Activated B cell treated with CpG ODN at 0.5 μM for 24 hours (primary cell): Measurements from ENCODE around the gene FGL2. TPM values are rescaled to one million over a fixed set of nuclear protein-coding genes. Genes with fewer than 3 reads are reported as not detected.
A peak's percentile ranks its signal among the peaks of the same experiment; 100 is the strongest.

Experiments
- ATAC-seq: fragments of 200-7000 bp; cut with Tn5 transposase; one replicate; pipeline ENCODE4 v1.10.0; 2021; ENCODE audit warnings: low read depth, mild to moderate bottlenecking, moderate library complexity
- CTCF ChIA-PET: fragments of 350-600 bp; sonication (Branson Sonifier 250); formaldehyde crosslinking; loops from one replicate; lab custom pipeline; 2021; ENCODE audit warnings: antibody characterized with exemption; lab: Charles Lee
- POLR2A ChIA-PET: fragments of 350-600 bp; sonication (Branson Sonifier 250); formaldehyde crosslinking; loops from one replicate; lab custom pipeline; 2021; ENCODE audit warnings: antibody characterized with exemption; lab: Charles Lee
- DNase-seq: peaks from one replicate; pipeline ENCODE4 v3.0.0; 2022
- H3K27ac Mint-ChIP-seq: one replicate; pipeline ENCODE4 v1.8.0; 2020; ENCODE audit warnings: mixed read lengths
- H3K27me3 Mint-ChIP-seq: one replicate; pipeline ENCODE4 v1.8.0; 2021; ENCODE audit warnings: mixed read lengths
- H3K36me3 Mint-ChIP-seq: one replicate; pipeline ENCODE4 v1.8.0; 2021; ENCODE audit warnings: low read depth, mixed read lengths
- H3K4me1 Mint-ChIP-seq: one replicate; pipeline ENCODE4 v1.8.0; 2021; ENCODE audit warnings: mixed read lengths
- H3K4me3 Mint-ChIP-seq: one replicate; pipeline ENCODE4 v1.8.0; 2020; ENCODE audit warnings: mild to moderate bottlenecking, mixed read lengths
- H3K9me3 Mint-ChIP-seq: one replicate; pipeline ENCODE4 v1.8.0; 2020; ENCODE audit warnings: mixed read lengths
- intact Hi-C: fragments of 100-400 bp; cut with micrococcal nuclease; formaldehyde crosslinking; loops from one replicate; pipeline ENCODE4 v1.15.1; 2024
- total RNA-seq: library from RNA; stranded (reverse); gene quantifications from 2 replicates; pipeline ENCODE4 v1.2.3, GENCODE V29; 2022
- TF ChIP-seq, protein P1 (sequence below): fragments of 200-600 bp; IDR thresholded peaks from one replicate; pipeline ENCODE4 v1.8.0; 2022; ENCODE audit warnings: antibody characterized with exemption, mild to moderate bottlenecking

The FGL2 gene
- total RNA-seq, 1 donor from 2014 or later, result 5.7 TPM

DNA sequence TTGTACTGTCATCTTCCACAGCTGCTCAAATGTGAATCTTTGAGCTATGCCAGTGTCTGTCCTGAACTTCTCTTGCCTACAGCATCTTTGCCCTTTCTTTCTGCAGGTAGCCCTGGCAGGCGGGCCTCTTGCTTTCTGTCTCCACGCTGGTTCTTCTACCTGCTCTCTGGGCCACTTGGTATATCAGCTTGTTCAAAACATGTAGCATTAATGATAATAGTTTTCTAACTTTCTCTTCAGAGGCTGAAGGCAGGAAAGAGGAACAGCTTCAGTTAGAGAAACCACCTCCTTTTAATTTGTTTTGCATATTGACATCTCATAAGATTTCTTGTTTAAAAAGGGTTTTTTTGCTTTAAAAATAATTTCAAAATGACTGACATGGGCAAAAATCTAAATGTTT, 923 bp upstream of the FGL2 start:
- no peaks in the 10 kb centered on the region for H3K27me3 Mint-ChIP-seq
- POLR2A ChIA-PET, result interaction anchor here (1.0 to 4.5 kb wide), 6 partner anchors 9 to 215 kb away, joined by 3 to 53 read pairs (median 7); partner anchors contain the start of gene CCDC146
- no peaks in the 10 kb centered on the region for H3K9me3 Mint-ChIP-seq
- peaks cover 63% of the 10 kb centered on the region for H3K4me1 Mint-ChIP-seq
- intact Hi-C loops, result loop anchor here (2.0 kb wide), 2 partner anchors 78 to 130 kb away; partner anchors contain the start of gene CCDC146
- peaks cover 5% of the 10 kb centered on the region for H3K36me3 Mint-ChIP-seq
- peak overlapping the region; percentile 98 for H3K27ac Mint-ChIP-seq
- DNase-seq (peak; percentile 23), ATAC-seq (peak; percentile 65)
- TF ChIP-seq, protein P1, sequence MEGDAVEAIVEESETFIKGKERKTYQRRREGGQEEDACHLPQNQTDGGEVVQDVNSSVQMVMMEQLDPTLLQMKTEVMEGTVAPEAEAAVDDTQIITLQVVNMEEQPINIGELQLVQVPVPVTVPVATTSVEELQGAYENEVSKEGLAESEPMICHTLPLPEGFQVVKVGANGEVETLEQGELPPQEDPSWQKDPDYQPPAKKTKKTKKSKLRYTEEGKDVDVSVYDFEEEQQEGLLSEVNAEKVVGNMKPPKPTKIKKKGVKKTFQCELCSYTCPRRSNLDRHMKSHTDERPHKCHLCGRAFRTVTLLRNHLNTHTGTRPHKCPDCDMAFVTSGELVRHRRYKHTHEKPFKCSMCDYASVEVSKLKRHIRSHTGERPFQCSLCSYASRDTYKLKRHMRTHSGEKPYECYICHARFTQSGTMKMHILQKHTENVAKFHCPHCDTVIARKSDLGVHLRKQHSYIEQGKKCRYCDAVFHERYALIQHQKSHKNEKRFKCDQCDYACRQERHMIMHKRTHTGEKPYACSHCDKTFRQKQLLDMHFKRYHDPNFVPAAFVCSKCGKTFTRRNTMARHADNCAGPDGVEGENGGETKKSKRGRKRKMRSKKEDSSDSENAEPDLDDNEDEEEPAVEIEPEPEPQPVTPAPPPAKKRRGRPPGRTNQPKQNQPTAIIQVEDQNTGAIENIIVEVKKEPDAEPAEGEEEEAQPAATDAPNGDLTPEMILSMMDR, result no peak
- peak overlapping the region; percentile 88 for H3K4me3 Mint-ChIP-seq
- CTCF ChIA-PET, result interaction anchor here (0.6 to 3.7 kb wide), 5 partner anchors 8 to 136 kb away, joined by 3 to 41 read pairs (median 4); no protein-coding TSS in a partner anchor

DNA sequence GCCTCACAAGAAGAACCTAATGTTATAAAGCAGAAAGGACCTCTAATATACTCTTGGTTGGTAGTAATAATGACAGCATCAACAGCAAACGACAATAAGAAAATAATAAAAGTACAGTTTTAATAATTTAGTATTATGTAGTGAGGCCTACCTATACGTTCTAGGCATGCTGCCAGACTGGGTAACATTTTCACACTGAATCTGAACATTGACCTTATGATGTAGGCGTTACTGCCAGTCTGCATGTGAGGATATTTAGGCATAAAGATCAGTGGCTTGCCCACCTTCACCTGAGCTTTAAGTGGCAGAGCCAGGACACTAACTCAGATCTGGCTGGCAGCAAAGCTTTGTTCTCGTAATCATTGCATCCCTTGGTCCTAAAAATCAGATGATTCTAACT, 2.5 kb downstream of the FGL2 start:
- no peak for ATAC-seq
- DNase-seq, result no peak
- intact Hi-C loops, result loop anchor here (5.0 kb wide), 2 partner anchors 40 to 215 kb away; no protein-coding TSS in a partner anchor
- Mint-ChIP-seq H3K27ac (no peak overlapping the region), H3K9me3 (no peaks in the 10 kb centered on the region), H3K36me3 (peaks cover 5% of the 10 kb centered on the region), H3K4me3 (peak overlapping the region; percentile 88), H3K4me1 (peaks cover 64% of the 10 kb centered on the region), H3K27me3 (no peaks in the 10 kb centered on the region)
- POLR2A ChIA-PET, result no interaction called here
- CTCF ChIA-PET, result interaction anchor here (1.2 to 3.0 kb wide), 2 partner anchors 50 to 135 kb away, joined by 3 to 11 read pairs; no protein-coding TSS in a partner anchor
- TF ChIP-seq, protein P1, result no peak

DNA sequence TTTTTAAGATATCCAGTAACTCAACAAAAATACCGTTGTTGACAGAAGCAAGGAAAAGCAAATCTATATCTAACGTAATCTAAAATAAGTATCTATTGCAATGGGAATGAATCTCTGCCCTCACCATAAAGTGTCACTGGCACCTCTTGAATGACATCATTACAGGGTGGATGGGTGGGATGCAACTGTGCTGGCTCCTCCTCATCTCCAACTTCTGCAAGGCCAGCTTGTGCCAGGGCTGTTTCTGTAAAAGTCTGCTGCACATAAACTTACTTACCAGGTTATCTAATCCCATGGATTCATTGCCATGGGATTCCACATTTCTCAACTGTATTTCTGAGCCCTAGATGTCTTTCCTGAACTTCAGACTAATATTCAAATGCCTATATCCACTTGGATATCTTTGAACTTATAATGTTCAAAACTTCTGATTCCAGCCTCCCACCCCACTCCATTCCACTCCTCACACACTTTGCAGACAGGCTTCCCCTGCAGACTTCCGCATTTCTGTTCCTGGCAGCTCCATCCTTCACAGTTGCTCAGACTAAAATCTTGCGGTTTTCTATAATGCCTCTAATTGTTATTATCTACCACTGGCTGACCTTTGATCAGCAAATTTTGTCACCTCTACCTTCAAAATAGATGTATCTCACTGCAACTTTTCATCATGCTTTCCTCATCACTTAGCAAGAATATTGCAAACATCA, 10.7 kb downstream of the FGL2 start:
- Mint-ChIP-seq H3K27me3 (no peaks in the 10 kb centered on the region), H3K9me3 (no peaks in the 10 kb centered on the region), H3K4me1 (peaks cover 31% of the 10 kb centered on the region), H3K36me3 (no peaks in the 10 kb centered on the region), H3K27ac (no peak overlapping the region), H3K4me3 (no peak overlapping the region)
- DNase-seq (no peak), ATAC-seq (no peak)
- TF ChIP-seq, protein P1, result no peak
- intact Hi-C loops, result loop anchor here (2.0 kb wide), 1 partner anchor 14 kb away; no protein-coding TSS in a partner anchor
- CTCF ChIA-PET, result interaction anchor here (1.2 to 1.5 kb wide), 2 partner anchors 12 to 58 kb away, joined by 4 to 5 read pairs; no protein-coding TSS in a partner anchor
- POLR2A ChIA-PET, result interaction anchor here (5.4 kb wide), 1 partner anchor 12 kb away, joined by 53 read pairs; the partner anchor contains the start of gene FGL2

DNA sequence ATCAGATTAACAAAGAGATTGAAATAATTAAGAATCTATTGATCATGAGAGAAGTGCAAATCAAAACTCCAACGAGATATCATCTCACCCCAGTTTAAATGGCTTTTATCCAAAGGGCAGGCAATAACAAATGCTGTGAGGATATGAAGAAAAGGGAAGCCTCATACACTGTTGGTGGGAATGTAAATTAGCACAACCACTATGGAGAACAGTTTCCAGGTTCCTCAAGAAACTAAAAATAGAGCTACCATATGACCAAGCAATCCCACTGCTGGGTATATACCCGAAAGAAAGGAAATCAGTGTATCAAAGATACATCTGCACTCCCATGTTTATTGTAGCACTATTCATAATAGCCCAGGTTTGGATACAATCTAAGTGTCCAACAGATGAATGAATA, 13.8 kb downstream of the FGL2 start:
- Mint-ChIP-seq H3K27ac (no peak overlapping the region), H3K4me3 (no peak overlapping the region), H3K36me3 (no peaks in the 10 kb centered on the region), H3K27me3 (no peaks in the 10 kb centered on the region), H3K9me3 (no peaks in the 10 kb centered on the region), H3K4me1 (peaks cover 12% of the 10 kb centered on the region)
- no peak for DNase-seq
- ChIA-PET POLR2A (no interaction called here), CTCF (no interaction called here)
- intact Hi-C loops, result no loop called here
- TF ChIP-seq, protein P1, result no peak
- no peak for ATAC-seq

DNA sequence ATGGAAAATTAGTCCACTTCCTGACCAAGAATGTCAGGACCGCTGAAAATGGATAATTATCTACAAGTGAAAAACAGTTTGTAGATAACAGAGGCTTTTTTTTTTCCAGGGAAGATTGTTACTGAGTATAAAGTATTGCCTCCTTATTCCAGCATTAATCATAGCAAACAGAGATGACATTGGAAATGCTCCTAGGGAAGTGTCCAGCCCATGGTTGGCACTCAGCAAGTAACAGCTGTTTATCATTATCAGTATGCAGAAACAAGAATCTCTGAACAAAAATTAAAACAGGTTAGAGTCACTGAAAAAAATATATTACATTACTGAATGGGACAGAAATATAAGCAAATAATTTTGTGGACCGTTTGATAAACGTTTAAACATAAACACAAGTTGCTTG, 14.6 kb downstream of the FGL2 start:
- H3K27ac Mint-ChIP-seq, result no peak overlapping the region
- no peak overlapping the region for H3K4me3 Mint-ChIP-seq
- H3K27me3 Mint-ChIP-seq, result no peaks in the 10 kb centered on the region
- H3K4me1 Mint-ChIP-seq, result peaks cover 12% of the 10 kb centered on the region
- CTCF ChIA-PET, result interaction anchor here (1.5 kb wide), 1 partner anchor 62 kb away, joined by 5 read pairs; no protein-coding TSS in a partner anchor
- intact Hi-C loops, result no loop called here
- H3K36me3 Mint-ChIP-seq, result no peaks in the 10 kb centered on the region
- POLR2A ChIA-PET, result no interaction called here
- H3K9me3 Mint-ChIP-seq, result no peaks in the 10 kb centered on the region
- ATAC-seq, result no peak
- TF ChIP-seq, protein P1, result no peak
- no peak for DNase-seq
